Skeletal muscle tissue (tissue), 4 donors: Measurements from ENCODE around the gene FZR1. TPM values are rescaled to one million over a fixed set of nuclear protein-coding genes. Genes with fewer than 3 reads are reported as not detected.
A peak's percentile ranks its signal among the peaks of the same experiment; 100 is the strongest.

Experiments used
- H3K27ac ChIP-seq: one replicate; pipeline ENCODE4 v1.7.0; 2013; ENCODE audit warnings: mild to moderate bottlenecking, low read depth, low read length, inconsistent platforms
- H3K27me3 ChIP-seq, 3 donors: one replicate each; pipeline ENCODE4 v1.7.0; 2013; ENCODE audit warnings: low read length in 3 of 3; ENCODE audit not compliant: control insufficient read depth in 3 of 3, insufficient read depth in 3 of 3
- H3K36me3 ChIP-seq, 3 donors: one replicate each; pipeline ENCODE4 v1.7.0; 2013; ENCODE audit warnings: low read length in 3 of 3; ENCODE audit not compliant: control insufficient read depth in 3 of 3, insufficient read depth in 3 of 3
- H3K4me1 ChIP-seq, 3 donors: one replicate each; pipeline ENCODE4 v1.7.0; 2013; ENCODE audit warnings: low read length in 3 of 3, mild to moderate bottlenecking in 3 of 3; ENCODE audit not compliant: control insufficient read depth in 3 of 3, insufficient read depth in 3 of 3
- H3K4me3 ChIP-seq, 3 donors: one replicate each; pipeline ENCODE4 v1.7.0; 2013; ENCODE audit warnings: low read length in 3 of 3
- H3K9ac ChIP-seq, 3 donors: one replicate each; pipeline ENCODE4 v1.7.0; 2013; ENCODE audit warnings: low read length in 3 of 3, mild to moderate bottlenecking in 3 of 3, moderate library complexity in 2 of 3, low read depth in 1 of 3
- H3K9me3 ChIP-seq, 3 donors: one replicate each; pipeline ENCODE4 v1.7.0; 2013; ENCODE audit warnings: low read length in 3 of 3; ENCODE audit not compliant: control insufficient read depth in 3 of 3
- total RNA-seq: library from RNA; depleted of rRNA; stranded (reverse); fragments of >200 nt; gene quantifications from one replicate; pipeline ENCODE4 v1.2.3, GENCODE V29; 2014
- donor health status: Osteomylitis.

The FZR1 gene
- 14.6 TPM for total RNA-seq

DNA sequence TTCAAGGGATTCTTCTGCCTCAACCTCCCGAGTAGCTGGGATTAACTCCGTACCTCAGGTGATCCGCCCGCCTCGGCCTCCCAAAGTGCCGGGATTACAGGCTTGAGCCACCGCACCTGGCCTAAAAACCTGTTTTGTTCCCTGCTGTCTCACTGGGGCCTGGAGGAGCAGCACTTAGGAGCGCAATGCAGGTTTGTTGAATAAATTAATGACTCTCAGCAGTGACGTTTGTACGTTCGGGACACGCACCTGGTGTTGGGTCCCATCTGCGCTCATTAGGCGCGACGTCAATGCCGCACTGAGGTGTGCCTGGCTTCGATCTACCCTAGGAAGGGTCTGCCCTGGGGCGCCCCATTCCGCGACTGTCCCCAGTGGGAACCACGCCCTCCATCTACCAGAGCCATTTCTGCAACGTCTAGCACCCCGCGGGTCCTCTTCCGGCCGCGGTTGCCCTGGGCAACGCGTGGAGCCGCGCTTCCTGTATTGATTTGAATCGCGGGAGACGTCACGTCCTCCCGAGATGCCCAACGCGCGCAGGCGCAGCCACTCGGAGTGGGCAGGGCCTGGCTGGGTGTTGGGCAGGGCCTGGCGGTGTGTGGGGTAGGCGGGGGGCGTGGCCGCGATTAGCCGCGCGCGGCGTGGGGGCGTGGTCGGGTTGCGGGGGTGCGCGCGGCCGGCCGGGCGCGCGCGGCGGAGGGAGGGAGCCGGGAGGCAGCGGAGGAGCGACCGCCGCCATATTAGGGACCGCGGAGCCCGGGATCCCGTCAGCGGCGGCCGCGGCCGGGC, at the start of gene FZR1:
Gene FZR1, plus strand, starts transcription at position 714 of the 786 bp plus-strand sequence. CDS start 16,679 bp downstream, outside the sequence.
- Histone ChIP-seq H3K27ac (peak within 1 kb of the TSS; percentile 79), H3K4me3 (peak within 1 kb of the TSS; percentile 96 to 98 (median 98)), H3K9ac (peak within 1 kb of the TSS; percentile 77 to 90 (median 89)), H3K27me3 (no peaks in the 10 kb centered on the region), H3K9me3 (no peaks in the 10 kb centered on the region), H3K36me3 (peaks cover 2 to 8% (median 6%) of the 10 kb centered on the region in 3 donors), H3K4me1 (peaks cover 13 to 35% (median 20%) of the 10 kb centered on the region in 3 donors)

DNA sequence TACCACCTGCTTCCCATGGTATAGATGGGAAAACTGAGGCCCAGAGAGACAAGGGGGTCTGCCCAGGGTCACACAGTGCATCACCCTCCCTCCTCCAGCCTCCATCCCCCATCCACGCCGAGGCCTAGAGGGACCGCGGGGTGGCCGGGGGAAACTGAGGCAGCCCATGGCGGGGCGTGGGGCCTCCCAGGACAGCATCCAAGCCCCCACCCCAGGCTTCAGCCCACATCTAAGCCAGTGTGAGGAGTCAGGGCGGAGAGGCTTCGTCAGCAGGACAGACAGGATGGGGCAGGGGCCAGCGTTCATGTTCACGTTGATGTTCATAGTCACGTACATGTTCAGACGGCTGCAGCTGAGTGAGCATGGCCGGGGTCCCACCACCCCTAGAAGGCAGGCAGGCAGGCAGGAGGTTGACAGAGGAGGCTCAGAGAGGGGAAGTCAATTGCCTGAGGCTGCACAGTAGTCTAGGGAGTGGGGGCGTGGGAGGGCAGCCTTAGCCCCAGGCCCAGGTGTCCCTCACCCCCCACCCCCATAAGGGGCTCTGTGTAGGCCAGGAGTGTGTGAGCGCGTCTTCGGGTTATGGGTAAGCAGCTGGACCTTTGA, 49.1 kb upstream of the FZR1 start:
- H3K9ac ChIP-seq, result no peak overlapping the region
- H3K27me3 ChIP-seq, result no peaks in the 10 kb centered on the region
- peaks cover 19 to 30% (median 27%) of the 10 kb centered on the region in 3 donors for H3K4me1 ChIP-seq
- no peaks in the 10 kb centered on the region for H3K9me3 ChIP-seq
- peaks cover 38 to 49% (median 47%) of the 10 kb centered on the region in 3 donors for H3K36me3 ChIP-seq
- no peak overlapping the region for H3K4me3 ChIP-seq
- H3K27ac ChIP-seq, result peak overlapping the region; percentile 74

DNA sequence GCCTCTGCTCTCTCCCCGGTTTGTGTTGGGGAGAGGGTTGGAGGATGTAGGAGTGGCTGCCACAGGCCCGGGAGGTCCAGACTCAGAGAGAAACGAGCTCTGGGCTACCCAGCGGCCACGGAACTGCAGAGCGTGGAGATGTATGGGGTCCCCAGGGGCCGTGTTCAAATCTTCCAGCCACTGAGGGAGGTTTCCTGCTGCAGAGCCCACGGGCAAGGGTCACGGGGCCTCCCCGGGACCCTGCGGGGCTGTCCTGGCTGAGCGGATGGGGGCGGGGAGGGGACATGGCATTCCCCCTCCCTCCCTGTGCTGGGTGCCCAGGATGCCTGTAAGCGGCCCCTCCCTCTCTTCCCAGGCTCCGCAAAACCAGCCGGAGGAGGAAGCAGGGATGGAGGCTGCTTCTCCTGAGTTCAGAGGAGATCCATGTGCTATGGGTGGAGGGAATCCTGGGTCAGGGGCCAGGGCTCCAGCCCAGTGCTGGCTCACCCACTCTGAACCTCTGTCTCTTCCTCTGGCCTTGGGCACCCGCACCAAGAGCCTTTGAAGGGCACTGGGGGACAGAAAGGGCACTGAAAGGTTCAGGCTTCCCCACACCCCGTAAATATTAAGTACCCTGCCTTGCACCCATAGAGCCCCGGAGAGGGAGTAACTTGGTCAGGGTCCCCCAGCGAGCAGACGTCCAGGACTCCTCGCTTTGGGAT, 48.4 kb upstream of the FZR1 start:
- Histone ChIP-seq H3K27me3 (no peaks in the 10 kb centered on the region), H3K9ac (peak overlapping the region in 2 of 3 donors; percentile 1 to 14), H3K4me3 (no peak overlapping the region), H3K27ac (peak overlapping the region; percentile 74), H3K36me3 (peaks cover 36 to 47% (median 40%) of the 10 kb centered on the region in 3 donors), H3K9me3 (no peaks in the 10 kb centered on the region), H3K4me1 (peaks cover 19 to 30% (median 27%) of the 10 kb centered on the region in 3 donors)

DNA sequence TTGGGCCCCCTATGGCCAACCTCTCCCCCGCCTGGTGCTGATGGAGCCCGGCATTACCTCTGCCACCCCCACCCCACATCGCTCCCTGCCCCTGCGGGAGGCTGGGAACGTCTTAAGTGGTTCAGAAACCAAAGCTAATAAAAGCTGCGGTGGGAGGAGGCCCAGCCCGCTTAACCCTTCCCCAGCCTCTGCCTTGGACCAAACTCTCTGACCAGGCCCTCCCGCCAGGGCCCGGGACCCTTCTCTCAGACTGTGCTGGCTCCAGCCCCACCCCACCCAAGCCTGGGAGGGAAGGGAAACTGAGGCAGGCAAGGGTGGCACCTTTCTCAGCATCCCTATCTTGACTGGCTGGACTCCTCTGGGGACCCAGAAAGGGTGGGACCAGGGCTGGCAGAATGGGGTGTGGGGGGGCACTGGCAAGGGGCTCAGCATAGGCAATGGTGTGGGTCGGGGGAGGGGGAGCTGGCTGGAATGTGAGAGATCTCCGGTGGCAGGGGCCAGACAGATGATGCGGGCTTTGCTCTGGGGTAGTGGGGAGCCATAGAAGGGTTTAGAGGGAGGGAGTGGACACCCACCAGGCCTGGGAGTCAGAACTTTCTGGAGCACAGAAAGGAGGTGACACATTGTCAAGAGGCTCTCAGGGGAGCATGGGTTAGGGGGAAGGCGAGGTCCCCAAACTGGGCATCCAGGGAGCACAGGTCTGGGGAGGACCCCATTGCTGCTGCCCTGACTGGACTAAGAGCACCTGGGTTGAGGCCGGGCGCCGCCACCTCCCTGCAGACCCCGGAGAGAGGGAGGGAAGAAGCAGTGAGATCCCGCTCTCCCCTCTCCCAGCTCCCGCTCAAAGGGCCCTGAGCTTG, 47.7 kb upstream of the FZR1 start:
- H3K27me3 ChIP-seq, result no peaks in the 10 kb centered on the region
- peak overlapping the region in 2 of 3 donors; percentile 40 to 45 for H3K9ac ChIP-seq
- H3K36me3 ChIP-seq, result peaks cover 30 to 40% (median 36%) of the 10 kb centered on the region in 3 donors
- H3K9me3 ChIP-seq, result no peaks in the 10 kb centered on the region
- H3K4me1 ChIP-seq, result peaks cover 19 to 30% (median 27%) of the 10 kb centered on the region in 3 donors
- no peak overlapping the region for H3K4me3 ChIP-seq
- H3K27ac ChIP-seq, result peak overlapping the region; percentile 74

DNA sequence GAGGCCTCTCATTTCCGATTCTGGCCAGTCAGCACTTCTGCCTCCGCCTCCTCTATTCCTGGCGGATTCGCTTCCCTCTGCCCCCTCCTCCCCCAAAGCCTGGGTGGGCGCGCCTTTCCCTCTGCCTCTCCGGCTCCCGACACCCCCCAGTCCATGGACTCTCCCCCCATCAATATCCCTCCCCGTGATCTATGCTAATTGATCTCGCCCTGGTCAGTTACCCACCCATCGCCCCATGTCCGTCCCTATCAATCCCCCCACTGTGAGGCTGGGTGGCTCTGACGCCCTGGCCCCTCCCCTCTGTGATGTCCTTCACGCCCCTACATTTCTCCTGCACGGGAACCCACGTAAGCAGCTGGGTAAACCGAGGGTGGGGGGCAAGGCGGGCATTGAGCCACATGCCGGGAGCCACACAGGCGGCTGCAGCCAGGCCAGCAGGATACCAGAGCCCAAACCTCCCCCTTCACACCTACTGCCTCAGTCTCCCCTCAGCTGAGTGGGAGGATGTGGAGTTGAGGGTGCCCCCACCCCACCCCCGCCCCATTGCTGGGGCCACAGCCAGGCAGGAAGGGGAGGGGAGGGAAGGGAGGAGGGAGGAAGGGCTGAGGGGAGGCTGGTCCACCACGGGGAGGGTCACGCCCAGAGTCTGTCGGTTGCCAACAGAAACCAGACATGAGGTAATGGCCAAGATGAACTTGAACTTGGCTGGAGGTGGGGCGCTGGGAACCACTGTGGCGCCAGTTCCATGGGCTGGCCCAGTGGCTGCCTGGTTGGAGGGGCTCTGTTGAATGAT, 46.8 kb upstream of the FZR1 start:
- Histone ChIP-seq H3K9ac (peak overlapping the region in 2 of 3 donors; percentile 40 to 45), H3K9me3 (no peaks in the 10 kb centered on the region), H3K27ac (peak overlapping the region; percentile 74), H3K4me3 (no peak overlapping the region), H3K4me1 (peaks cover 19 to 30% (median 27%) of the 10 kb centered on the region in 3 donors), H3K36me3 (peaks cover 23 to 32% (median 28%) of the 10 kb centered on the region in 3 donors), H3K27me3 (no peaks in the 10 kb centered on the region)

DNA sequence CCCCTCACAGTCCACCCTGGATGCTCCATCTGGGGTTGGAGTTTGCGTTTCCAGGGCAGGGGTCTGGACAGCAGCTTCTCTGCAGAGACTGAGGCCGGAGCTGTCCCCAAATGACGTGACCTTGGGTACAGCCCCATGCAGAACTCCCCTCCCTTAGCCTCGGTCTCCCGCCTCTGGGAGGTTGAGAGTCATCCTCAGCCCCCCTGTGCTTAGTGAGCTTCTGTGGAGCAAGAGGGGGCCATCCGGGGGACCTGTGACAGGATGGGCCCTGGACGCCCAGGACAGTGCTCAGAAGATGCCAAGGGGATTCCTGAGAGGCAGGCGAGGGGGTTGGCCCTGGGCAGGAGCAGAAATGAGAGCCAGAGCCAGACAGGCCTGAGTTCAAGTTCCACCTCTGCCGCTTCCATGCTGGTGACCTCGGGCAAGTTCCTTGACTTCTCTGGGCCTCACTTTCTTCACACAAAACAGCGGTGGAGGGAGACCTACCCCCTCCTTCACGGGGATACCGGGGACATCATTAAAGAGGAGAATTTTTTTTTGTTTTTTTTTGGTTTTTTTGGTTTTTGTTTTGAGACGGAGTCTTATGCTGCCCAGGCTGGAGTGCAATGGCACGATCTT, 46.0 kb upstream of the FZR1 start:
- H3K4me3 ChIP-seq, result no peak overlapping the region
- peak overlapping the region in 1 of 3 donors; percentile 8 for H3K9ac ChIP-seq
- no peaks in the 10 kb centered on the region for H3K9me3 ChIP-seq
- H3K27ac ChIP-seq, result peak overlapping the region; percentile 74
- H3K36me3 ChIP-seq, result peaks cover 16 to 24% (median 20%) of the 10 kb centered on the region in 3 donors
- peaks cover 19 to 30% (median 27%) of the 10 kb centered on the region in 3 donors for H3K4me1 ChIP-seq
- no peaks in the 10 kb centered on the region for H3K27me3 ChIP-seq

DNA sequence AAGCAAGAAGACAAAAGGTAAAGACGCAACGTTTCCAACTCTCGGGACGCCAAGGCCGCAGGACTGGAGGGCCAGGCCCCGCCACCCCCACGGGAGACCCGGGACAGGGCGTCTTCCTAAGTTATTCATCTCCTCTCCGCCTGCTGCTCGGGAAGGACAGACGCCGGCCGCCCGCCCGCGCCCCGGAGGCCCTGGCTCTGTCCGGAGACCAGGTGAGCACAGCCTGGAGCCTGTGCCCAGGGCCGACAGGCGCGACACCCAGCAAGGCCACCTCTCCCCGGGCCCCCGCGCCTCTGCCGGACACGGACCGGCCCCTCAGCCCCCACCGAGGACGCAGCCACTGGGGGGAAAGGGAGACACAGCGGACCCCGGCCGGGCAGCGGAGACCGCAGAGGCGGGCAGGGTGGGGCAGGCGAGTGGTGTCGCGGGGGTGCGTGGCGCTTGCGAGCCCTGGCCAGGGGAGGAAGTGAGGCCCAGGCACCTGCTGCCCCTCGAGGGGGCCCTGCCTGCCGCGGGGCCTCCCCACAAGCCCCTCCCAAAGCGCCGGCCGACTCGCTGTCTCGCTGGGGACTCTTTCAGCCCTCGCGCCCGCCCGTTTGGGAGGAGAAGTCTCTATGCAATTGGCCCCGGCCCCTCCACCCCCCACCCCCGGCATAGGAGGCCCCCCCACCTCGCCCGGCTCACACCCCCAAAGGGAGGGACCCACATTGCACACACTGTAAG, 43.0 kb upstream of the FZR1 start:
- no peak overlapping the region for H3K27ac ChIP-seq
- H3K4me3 ChIP-seq, result no peak overlapping the region
- peaks cover 16 to 27% (median 18%) of the 10 kb centered on the region in 3 donors for H3K4me1 ChIP-seq
- H3K9me3 ChIP-seq, result no peaks in the 10 kb centered on the region
- peaks cover 5 to 8% (median 7%) of the 10 kb centered on the region in 3 donors for H3K36me3 ChIP-seq
- H3K9ac ChIP-seq, result no peak overlapping the region
- no peaks in the 10 kb centered on the region for H3K27me3 ChIP-seq
